COR-L47 (cell line): ENCODE results near the gene GAB4.

Source experiments
- DNase-seq: peaks from one replicate; lab custom pipeline; 2025; lab: John Stamatoyannopoulos, UW

The GAB4 gene

DNA sequence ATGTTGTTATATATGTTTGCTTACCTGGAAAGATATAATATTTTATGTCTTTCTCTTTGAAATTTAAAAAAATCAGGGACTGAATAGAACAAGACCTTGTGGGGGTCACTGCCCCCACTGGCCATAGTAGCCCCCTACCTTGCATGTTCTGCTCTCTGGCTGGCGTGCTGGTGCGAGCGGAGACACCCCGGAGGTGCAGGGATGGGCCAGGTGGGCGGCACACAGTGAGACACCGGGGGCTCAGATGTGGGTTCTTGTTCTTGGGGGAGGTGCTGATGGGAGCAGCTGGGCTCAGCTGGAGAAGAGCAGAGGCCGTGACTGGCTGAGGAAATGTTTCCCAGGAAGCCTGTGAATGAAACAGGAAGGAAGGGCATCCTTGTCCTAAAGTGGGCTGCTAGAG lies 20.2 kb downstream of the GAB4 start:
- DNase-seq: no peak

DNA sequence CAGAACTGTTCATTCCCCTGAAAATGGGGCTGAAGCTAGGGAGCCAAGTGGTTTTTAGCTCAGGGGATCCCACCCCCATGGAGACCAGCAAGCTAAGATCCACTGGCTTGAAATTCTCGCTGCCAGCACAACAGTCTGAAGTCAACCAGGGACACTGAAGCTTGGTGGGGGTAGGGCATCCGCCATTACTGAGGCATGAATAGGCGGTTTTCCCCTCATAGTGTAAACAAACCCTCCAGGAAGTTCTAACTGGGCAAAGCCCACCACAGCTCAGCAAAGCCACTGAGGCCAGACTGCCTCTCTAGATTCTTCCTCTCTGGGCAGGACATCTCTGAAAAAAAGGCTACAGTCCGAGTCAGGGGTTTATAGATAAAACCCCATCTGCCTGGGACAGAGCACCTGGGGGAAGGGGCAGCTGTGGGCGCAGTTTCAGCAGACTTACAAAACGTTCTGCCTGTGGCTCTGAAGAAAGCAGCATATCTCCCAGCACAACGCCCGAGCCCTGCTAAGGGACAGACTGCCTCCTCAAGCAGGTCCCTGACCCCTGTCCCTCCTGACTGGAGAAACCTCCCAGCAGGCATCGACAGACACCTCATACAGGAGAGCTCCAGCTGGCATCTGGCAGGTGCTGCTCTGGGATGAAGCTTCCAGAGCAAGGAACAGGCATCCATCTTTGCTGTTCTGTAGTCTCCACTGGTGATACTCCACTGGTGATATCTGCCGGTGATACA lies 32.7 kb downstream of the GAB4 start:
- no peak for DNase-seq

DNA sequence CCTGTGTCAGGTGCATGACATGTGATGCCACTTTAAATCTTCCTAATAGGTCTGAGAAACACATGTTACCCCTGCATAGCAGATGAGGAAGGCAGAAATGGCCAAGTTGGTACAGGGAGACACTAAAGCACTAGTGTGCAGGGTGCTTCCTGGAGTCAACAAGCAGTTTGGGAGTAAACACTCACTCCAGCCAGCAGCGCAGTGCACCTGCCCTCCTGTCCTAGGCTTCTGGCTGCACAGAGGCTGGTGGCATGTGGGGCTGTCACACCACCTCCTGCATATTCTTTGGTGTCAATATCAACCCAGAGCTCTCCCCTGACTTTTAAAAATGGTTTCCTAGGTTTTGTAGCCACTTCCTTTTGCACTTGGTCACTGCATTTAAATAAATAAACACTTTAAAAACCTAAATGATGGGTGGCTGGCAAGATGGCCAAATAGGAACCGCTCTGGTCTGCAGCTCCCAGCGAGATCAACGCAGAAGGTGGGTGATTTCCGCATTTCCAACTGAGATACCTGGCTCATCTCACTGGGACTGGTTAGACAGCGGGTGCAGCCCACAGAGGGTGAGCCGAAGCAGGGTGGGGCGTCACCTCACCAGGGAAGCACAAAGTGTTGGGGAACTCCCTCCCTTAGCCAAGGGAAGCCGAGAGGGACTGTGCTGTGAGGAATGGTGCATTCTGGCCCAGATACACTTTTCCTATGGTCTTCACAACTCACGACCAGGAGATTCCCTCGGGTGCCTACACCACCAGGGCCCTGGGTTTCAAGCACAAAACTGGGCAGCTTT lies 33.5 kb downstream of the GAB4 start:
- no peak for DNase-seq

- no peak for DNase-seq
Observed at GRCh38 chr22:16973591-16974297, 34.3 kb downstream of the GAB4 start.

- DNase-seq: no peak
Observed at GRCh38 chr22:16972311-16972710, 35.7 kb downstream of the GAB4 start.

DNA sequence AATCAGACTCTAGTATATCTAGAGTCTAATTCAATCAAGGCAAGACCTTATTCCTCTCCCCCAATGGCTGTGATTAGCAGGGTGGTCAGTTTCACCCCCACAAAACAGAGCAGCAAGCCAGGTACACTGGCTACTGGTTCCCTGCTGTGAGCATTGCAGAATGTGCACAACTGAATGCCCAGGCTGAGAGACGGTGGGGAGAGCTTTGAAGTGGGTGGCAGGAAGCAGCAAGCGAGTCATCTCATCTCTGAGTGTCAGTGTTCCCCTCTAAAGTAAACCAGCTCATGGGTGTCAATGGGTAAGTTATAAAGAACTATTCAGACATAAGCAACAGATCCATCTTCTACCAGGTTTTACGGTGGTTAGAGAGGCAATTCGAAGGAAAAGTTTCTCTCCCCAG lies 37.6 kb downstream of the GAB4 start:
- DNase-seq: no peak

DNA sequence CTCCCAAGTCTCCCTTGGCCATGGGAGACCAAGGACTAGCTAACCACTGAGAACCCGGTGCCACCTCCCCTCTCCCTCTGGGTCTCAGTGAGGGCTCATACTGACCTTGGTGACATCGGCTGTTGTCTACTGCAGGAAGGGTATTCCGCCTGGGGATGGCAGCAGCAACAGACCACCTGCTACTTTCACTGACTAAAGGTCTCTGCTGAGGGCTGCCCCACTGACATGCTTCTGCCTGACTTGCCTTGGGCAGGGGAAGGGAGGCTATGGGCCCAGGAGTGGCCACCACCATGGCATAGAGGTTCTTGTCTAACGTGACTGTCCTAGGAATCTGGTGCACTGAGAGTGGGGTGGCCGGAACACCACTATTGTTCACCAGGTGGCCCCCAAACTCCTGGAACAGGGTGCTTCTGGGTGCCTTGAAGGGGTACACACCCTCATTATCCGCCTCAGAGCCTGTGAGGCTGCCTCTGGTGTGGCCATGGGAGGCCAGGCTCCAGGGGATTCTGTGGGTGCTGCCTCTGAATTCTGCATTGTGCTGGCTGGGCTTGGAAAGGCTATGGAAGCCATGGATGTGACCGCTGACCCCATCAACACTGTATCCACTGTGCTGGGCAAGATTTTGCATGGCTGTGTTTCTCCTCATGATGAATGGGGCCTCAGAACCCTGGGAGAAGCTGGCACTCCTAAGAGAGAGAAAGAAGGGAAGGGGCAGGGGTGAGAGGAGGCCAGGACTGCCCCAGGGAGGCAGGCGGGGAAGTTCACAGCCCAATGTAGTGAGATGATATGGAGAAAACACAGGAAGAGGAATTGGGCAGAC lies 38.3 kb downstream of the GAB4 start:
- no peak for DNase-seq

DNA sequence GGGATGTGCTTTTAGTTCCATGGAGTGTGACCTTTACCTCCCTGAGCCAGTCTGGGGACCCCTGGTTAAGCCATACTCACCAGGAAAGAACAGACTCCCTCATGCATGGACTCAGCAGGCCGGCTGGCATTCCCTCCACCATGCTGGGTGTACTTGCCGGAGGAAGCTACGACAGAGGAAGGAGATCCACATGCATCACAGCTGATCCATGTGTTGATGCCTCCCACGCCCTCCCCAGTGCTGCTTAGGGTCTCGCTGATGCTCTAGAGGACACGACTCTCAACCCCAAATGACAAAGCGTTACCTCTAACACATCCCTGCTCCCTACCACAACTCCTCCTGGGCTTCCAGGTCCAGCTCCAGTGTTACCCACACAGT lies 39.8 kb downstream of the GAB4 start:
- DNase-seq: no peak

DNA sequence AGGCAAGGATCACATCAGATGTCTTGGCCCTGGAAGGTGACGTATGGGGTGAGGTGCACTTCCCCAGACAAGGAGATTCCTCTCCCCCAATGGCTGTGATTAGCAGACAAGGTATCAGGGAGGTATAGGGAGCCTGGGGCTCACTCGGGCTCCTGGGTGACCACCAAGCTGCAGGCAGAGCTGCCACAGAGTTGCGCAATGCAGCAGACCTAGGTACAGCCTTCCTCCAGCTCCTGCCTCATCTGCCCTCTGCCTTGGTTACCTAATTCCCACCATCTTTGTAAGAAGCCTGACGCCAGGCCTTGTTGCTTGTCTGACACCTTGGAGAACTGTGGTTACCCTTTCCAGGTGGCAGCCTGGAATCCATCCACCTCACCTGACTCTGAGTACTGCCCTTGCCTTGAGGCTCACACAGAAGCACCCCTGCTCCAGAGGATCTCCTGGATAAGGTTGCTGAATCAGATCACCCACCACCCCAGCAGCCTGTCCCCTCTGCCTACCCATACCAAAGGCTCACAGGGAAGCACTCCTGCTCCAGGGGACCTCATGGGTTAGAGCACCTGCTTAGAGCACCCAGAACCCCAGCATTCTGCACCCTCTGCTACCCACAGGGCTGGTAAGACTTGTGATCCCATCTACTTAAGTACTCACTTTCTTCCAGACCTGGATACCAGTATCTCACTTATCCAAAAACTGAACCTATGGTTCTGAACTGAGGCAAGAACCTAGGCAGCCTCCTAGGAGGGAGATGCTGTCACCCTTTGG lies 40.4 kb downstream of the GAB4 start:
- no peak for DNase-seq

GRCh38 chr22:16966251-16966650 lies 41.8 kb downstream of the GAB4 start:
- DNase-seq: no peak

GRCh38 chr22:16965560-16965959 lies 42.5 kb downstream of the GAB4 start:
- DNase-seq: no peak

DNA sequence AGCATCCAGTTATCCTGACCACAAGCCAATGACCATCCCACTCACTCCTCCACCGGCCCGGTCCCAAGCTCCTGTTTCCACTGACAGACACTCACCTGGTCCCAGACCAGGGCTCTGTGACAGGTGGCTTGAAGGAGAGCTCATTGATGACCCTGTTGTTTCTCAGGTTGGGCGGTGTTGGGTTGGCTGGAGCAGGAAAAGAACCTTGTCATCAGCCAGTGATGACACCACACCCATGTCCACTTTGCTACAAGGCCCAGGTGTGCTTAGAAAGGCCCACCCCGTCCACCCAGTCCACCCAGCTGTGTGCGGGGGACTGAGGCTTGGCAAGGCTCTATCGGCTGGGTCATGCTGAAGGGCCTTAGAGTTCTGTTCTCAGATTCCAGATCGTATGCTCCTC lies 42.9 kb downstream of the GAB4 start:
- no peak for DNase-seq

GRCh38 chr22:16964366-16964765 lies 43.7 kb downstream of the GAB4 start:
- DNase-seq: no peak

- DNase-seq: no peak
Observed at GRCh38 chr22:16963189-16963945, 44.7 kb downstream of the GAB4 start.

DNA sequence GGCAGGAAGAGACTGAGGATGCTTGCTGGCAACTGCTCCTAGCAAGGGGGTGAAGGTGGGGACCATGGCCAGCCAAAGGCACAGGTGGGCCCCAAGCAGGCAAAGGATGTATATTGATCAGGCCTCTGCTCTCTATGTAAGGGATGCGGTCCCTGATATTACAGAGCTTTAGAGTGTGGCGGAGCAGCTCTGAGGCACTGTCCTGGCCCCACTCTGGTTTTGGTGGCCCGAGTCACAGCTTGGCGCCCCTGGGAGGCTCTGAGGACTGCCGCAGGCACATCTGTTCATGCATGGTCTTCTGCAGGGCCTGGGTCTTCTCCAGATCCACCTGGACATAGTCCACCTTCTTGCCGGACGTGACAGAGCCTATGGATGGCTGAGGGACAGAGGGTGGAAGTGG lies 45.5 kb downstream of the GAB4 start:
- no peak for DNase-seq

DNA sequence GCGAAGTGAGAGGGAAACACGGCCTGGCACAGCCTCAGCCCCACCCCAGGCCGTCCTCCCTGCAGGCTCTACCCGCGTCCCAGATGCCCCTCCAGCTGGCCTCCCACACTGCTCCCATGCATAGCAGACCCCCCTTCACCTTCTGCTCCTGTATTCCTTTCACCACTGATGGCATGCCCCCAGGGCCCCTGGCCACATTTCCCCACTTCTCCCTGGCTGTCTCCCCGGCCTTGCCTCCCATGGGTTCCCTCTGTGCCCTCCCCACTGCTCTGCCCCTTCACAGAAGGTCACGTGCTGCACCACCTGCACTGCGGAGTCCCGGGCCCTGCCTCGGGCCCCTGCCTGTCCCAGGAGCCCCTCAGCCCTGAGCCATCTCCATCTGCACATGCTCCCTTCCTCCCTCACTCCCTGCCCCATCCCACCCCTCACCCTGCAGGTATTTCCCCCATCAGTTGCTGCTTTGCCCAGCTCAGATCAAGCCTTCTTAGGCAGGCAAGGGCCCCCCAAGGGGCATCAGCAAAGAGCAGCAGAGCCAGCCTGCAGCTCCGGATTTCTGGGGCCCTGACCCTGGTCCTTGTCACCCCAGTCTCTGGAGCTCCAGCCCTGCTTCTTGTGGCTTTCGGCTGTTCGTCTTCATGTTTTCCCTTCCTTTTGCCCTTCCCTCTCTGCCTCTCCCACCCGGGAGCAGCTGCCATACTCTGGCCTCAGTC lies 46.4 kb downstream of the GAB4 start:
- no peak for DNase-seq

DNA sequence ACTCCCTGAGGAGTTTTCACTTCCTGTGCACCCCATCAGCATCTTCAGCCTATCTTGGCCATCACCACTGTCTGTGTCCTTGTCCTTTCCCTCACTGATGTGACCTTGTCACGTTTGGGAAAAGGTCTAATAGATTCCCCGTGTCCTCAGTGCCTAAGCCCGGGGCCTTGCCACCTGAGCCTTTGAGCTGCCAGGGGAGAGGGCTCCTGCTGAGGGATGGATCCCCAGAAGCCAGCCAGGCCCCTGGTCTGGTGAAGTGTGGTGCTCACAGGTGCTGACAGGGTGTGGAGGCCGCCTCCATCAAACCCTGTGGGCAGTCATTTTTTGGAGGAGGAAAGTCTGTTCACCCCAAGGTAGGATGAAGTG lies 47.2 kb downstream of the GAB4 start:
- DNase-seq: no peak

DNA sequence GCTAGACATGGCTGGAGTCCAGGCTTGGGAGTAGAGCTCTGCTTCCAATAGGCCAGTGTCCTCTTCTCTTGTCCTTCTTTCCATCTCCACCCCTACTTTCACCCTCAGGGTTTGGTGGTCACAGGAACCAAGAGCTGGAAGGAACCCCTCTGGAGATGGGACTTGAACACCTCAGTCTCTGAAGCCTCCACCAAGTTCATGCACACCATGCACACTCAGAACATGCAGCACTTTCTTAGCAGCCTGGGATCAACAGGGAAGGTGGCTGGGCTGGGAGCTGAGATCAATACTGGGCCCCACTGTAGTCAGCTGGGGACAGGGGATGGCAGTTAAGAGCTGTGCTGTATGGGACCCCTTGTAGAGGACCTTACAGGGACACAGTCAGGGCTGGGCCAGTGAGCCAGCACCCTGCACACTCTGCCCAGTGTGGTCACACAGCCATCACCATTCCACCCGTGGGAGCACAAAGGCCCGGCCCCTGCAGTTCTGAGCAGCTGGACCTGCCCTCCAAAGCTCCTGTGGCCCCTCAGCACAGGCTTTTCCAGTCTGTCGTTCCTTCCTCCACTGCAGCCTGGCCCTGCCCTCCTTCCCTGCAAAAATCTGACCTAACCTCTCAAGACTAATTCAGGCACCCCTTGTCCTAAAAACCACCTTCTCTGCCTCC lies 47.7 kb downstream of the GAB4 start:
- no peak for DNase-seq

- no peak for DNase-seq
Observed at GRCh38 chr22:16959345-16959930, 48.6 kb downstream of the GAB4 start.
